ENCODE measurements around the gene NPY.

GRCh38 chr7:24244554-24244953 lies 39.4 kb upstream of the NPY start:
- TF ChIP-seq TCF7L2 (IDR thresholded peaks at IDR 0.05; ENCODE audit: low read depth, low read length), result no peak
- TF ChIP-seq CTCF (IDR thresholded peaks at IDR 0.05), result no peak
- TF ChIP-seq REST (IDR thresholded peaks at IDR 0.05; ENCODE audit: insufficient read depth in 1 of 2, low read depth in 2 of 2, low read length in 1 of 2), result no peak
- TF ChIP-seq POLR2AphosphoS5 (IDR thresholded peaks at IDR 0.05; ENCODE audit: low read depth, low read length), result no peak
- TF ChIP-seq SIN3A (IDR thresholded peaks at IDR 0.05; ENCODE audit: borderline replicate concordance, insufficient read depth, low read depth, low read length), result no peak

Data from Panc1 (cell line).